ENCODE results near the gene PRKCA. TPM values are rescaled to one million over a fixed set of nuclear protein-coding genes. Genes with fewer than 3 reads are reported as not detected.

The PRKCA gene
- total RNA-seq, 6 experiments from 2014 or later = 81.2 to 106 (median 92.9) TPM

GRCh38 chr17:66678061-66678460 is 375.6 kb downstream of the PRKCA start:
- Mint-ChIP-seq H3K36me3 (ENCODE audit: low read depth) (peaks cover 23% of the 10 kb centered on the region), H3K4me1 (ENCODE audit: low read depth) (peaks cover 47% of the 10 kb centered on the region), H3K4me3 (no peak overlapping the region), H3K27ac (peak overlapping the region; percentile 72; the same call in 1 of the 2 replicates), H3K9me3 (peaks cover 5% of the 10 kb centered on the region), H3K27me3 (ENCODE audit: insufficient read depth) (peaks cover 6% of the 10 kb centered on the region)
- DNase-seq = no peak
- TF ChIP-seq, protein P1, sequence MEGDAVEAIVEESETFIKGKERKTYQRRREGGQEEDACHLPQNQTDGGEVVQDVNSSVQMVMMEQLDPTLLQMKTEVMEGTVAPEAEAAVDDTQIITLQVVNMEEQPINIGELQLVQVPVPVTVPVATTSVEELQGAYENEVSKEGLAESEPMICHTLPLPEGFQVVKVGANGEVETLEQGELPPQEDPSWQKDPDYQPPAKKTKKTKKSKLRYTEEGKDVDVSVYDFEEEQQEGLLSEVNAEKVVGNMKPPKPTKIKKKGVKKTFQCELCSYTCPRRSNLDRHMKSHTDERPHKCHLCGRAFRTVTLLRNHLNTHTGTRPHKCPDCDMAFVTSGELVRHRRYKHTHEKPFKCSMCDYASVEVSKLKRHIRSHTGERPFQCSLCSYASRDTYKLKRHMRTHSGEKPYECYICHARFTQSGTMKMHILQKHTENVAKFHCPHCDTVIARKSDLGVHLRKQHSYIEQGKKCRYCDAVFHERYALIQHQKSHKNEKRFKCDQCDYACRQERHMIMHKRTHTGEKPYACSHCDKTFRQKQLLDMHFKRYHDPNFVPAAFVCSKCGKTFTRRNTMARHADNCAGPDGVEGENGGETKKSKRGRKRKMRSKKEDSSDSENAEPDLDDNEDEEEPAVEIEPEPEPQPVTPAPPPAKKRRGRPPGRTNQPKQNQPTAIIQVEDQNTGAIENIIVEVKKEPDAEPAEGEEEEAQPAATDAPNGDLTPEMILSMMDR (IDR thresholded peaks at IDR 0.05) = no peak

GRCh38 chr17:66678827-66679226 is 376.4 kb downstream of the PRKCA start:
- TF ChIP-seq, protein P1 (IDR thresholded peaks at IDR 0.05) = no peak
- no peak for DNase-seq
- Mint-ChIP-seq H3K4me1 (ENCODE audit: low read depth) (peaks cover 43% of the 10 kb centered on the region), H3K4me3 (no peak overlapping the region), H3K9me3 (peaks cover 5% of the 10 kb centered on the region), H3K27me3 (ENCODE audit: insufficient read depth) (peaks cover 4% of the 10 kb centered on the region), H3K36me3 (ENCODE audit: low read depth) (peaks cover 26% of the 10 kb centered on the region), H3K27ac (no peak overlapping the region)

DNA sequence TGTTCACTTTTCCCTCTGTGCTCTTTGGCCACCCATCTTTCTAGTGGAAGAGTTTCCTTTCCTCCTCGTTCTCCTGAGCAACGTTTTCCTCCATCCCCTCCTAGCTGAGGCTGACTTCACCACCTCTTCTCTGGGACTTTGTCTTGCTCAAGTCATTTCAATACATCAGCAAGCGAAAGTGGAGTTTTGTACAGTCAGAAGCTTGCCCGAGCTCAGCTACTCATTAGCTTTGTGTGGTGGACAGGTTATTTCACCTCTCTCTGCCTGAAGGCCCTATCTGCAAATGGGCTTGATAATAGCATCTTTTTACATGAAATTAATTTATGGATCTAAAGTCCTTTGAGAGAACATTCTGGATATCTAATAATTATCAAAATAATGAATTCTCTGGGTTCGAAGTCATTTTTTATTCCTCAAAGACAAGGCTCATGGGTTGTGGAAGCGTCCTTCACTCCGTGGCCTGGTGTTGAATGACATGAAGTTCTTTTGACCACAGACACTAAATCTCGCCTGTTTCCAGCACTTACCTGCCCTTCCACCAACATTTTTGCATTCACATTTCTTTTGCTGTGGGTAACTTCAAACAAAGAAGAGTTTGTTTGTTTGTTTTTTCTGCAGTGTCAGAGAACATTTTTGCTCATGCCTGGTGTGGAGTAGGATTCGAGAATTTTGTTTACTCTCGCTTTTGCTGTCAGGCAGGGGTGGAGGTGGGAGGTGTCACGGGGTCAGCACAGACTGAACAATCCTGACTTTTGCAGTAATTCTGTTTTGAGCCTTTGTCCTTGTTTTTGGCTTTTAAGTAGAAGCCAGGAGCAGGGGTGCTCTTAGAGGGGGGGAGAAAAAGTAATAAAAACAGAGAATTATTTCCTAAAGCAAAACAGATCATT is 377.5 kb downstream of the PRKCA start:
- Mint-ChIP-seq H3K27me3 (ENCODE audit: insufficient read depth) (peaks cover 2% of the 10 kb centered on the region; the same call in 1 of the 2 replicates), H3K9me3 (peaks cover 5% of the 10 kb centered on the region), H3K27ac (no peak overlapping the region), H3K4me3 (no peak overlapping the region), H3K36me3 (ENCODE audit: low read depth) (peaks cover 28% of the 10 kb centered on the region), H3K4me1 (ENCODE audit: low read depth) (peaks cover 44% of the 10 kb centered on the region)
- no peak for DNase-seq
- TF ChIP-seq, protein P1 (IDR thresholded peaks at IDR 0.05) = no peak

- Mint-ChIP-seq H3K27ac (no peak overlapping the region), H3K4me3 (no peak overlapping the region), H3K4me1 (ENCODE audit: low read depth) (peaks cover 27% of the 10 kb centered on the region), H3K9me3 (peaks cover 5% of the 10 kb centered on the region), H3K27me3 (ENCODE audit: insufficient read depth) (no peaks in the 10 kb centered on the region), H3K36me3 (ENCODE audit: low read depth) (peaks cover 28% of the 10 kb centered on the region)
- TF ChIP-seq, protein P1 (IDR thresholded peaks at IDR 0.05) = no peak
- no peak for DNase-seq
Observed at GRCh38 chr17:66682283-66682682, 379.9 kb downstream of the PRKCA start.

DNA sequence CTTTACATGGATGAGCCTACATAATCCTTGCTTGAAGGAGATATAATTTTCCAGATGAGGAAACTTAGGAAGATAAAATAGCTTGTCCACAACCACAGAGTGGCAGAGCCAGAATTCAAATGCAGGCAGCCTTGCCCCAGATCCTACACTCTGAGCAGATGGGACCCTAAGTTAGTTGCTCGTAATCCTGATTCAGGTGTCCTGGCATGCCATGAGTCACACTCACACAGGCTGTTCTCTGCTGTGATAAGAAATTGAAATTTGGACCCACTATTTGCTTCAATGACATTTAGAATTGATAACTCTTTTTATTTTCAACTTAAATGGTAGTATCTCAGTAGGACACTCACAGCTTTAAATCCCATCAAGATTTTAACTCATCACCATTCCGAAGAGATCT is 381.8 kb downstream of the PRKCA start:
- Mint-ChIP-seq H3K4me3 (no peak overlapping the region), H3K9me3 (no peaks in the 10 kb centered on the region), H3K27me3 (ENCODE audit: insufficient read depth) (no peaks in the 10 kb centered on the region), H3K36me3 (ENCODE audit: low read depth) (peaks cover 22% of the 10 kb centered on the region), H3K27ac (no peak overlapping the region), H3K4me1 (ENCODE audit: low read depth) (peaks cover 17% of the 10 kb centered on the region)
- TF ChIP-seq, protein P1 (IDR thresholded peaks at IDR 0.05) = no peak
- no peak for DNase-seq

Data from HFFc6 (cell line).